ENCODE measurements around the gene TBX21.
A peak's percentile ranks its signal among the peaks of the same experiment; 100 is the strongest.

TBX21 gene

DNA sequence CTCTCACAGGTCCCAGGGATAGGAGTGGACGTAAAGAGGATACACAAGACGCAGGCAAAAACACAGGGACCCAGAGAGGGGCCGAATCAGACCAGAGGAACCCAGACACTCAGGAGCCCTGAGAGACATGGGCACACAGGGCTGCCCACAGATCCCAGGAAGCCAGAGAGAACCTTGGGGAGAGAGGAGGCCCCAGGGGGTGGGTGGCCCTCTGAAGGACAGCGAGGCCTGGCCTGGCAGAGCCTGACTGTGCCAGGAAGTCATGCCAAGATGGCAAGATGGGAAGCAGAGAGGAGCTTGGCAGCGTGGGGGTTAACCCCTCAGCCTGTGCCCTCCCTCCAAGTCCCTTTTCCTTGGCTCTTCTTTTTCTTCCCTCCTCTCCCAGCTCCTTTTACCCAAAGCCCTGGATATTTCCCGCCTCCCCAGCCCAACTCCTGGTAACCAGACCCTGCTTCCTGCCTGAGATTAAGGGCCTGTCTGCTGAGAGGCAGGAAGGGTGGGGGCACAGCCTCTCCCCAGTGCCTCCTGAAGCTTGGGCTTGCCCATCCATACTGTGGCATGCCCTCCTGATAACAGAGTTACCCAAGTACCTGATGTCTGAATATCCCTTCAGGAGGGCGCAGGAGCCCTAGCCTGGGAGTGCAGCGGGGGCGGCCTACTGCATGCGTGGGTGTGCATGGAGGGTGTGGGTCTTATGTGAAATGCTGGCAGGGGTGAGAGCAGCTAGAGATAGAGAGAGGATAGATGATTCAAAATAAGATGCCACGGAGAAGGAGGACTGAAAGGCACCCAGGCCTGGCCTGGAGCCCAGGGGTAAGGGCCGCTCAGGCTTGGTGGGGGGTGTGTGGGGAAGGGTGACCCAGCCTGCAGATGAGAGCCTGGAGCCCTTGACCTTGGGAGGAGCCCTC is 6.0 kb upstream of the TBX21 start:
- no peak for TF ChIP-seq ZFP3 (CRISPR knock-in tag; IDR thresholded peaks at IDR 0.05)
- no peak for TF ChIP-seq ISL1 (CRISPR knock-in tag; IDR thresholded peaks at IDR 0.05)
- TF ChIP-seq ZNF70 (CRISPR knock-in tag; IDR thresholded peaks at IDR 0.05) = peak; percentile 88
- no peak for TF ChIP-seq GLIS3 (CRISPR knock-in tag; IDR thresholded peaks at IDR 0.05)
- ATAC-seq = peak; percentile 25

DNA sequence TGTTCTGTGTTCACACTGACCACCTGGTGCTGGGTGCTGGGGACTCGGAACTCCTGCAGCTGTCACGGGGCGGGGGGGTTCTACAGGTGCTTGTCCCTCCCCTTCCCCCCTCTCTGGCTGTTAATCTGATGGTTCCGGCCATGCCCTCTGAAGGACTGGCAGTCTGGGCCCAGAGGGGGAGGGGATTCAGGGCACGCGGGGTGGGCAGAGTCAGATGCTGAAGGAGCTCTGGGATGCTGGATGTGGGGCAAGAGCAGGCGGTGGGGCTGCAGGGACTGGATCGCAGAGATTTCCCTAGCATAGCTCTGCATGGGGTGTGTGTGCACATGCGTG is 5.4 kb upstream of the TBX21 start:
- no peak for ATAC-seq
- no peak for TF ChIP-seq CSRNP3 (CRISPR knock-in tag; IDR thresholded peaks at IDR 0.05)
- no peak for TF ChIP-seq ARNTL (CRISPR knock-in tag; IDR thresholded peaks at IDR 0.05; ENCODE audit: borderline replicate concordance, low read depth)
- TF ChIP-seq ZNF70 (CRISPR knock-in tag; IDR thresholded peaks at IDR 0.05) = no peak
- TF ChIP-seq SNAI2 (CRISPR knock-in tag; IDR thresholded peaks at IDR 0.05) = no peak
- no peak for TF ChIP-seq BACH2 (CRISPR knock-in tag; IDR thresholded peaks at IDR 0.05; ENCODE audit: borderline replicate concordance)
- no peak for TF ChIP-seq CREB5 (CRISPR knock-in tag; IDR thresholded peaks at IDR 0.05; ENCODE audit: low read depth)
- TF ChIP-seq CSDC2 (CRISPR knock-in tag; IDR thresholded peaks at IDR 0.05) = no peak
- no peak for TF ChIP-seq ZNF565 (CRISPR knock-in tag; conservative IDR thresholded peaks at IDR 0.05; ENCODE audit: low read depth)
- TF ChIP-seq OSR1 (CRISPR knock-in tag; IDR thresholded peaks at IDR 0.05) = no peak
- TF ChIP-seq ZNF8 (CRISPR knock-in tag; IDR thresholded peaks at IDR 0.05) = no peak
- no peak for TF ChIP-seq TOX (CRISPR knock-in tag; IDR thresholded peaks at IDR 0.05; ENCODE audit: borderline replicate concordance)
- TF ChIP-seq TCF4 (CRISPR knock-in tag; IDR thresholded peaks at IDR 0.05; ENCODE audit: borderline replicate concordance) = no peak
- TF ChIP-seq RARB (CRISPR knock-in tag; IDR thresholded peaks at IDR 0.05) = no peak
- no peak for TF ChIP-seq ESRRG (CRISPR knock-in tag; IDR thresholded peaks at IDR 0.05)

DNA sequence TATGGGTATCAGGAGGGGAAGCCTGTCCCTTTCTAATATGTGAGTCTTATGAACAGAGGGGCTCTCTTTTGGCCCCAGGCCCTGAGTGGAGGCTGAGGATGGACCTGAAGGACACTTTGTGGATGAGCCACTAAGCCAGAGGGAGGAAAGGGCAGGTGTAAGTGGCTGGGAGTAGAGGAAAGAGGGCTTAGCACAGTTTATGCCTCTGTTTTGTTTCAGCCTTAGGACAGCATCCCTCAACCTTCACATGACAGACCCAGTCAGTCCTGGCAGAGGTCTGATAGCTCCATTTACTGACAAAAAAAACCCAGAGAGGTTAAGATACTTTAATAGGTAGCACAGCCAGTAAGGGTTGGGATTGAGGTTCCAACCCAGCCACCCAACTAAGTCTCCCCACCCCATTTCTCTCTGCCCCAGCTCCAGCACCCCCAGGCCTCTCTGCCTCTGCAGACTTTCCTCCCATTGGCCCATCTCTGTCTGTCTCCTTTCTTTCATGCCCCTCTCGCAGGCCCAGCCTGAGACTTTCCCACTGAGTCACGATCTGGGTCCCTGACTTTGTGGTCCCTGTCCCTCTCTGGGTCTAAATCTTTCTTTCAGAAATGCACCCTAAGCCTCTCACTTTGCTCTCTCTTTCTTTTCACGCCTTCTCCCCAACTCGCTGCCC is 4.7 kb upstream of the TBX21 start:
- ATAC-seq = no peak
- no peak for TF ChIP-seq CSDC2 (CRISPR knock-in tag; IDR thresholded peaks at IDR 0.05)

- ATAC-seq = no peak
- TF ChIP-seq ZC3H10 (CRISPR knock-in tag; IDR thresholded peaks at IDR 0.05) (no peak), TOX (CRISPR knock-in tag; IDR thresholded peaks at IDR 0.05; ENCODE audit: borderline replicate concordance) (no peak), TSHZ2 (CRISPR knock-in tag; IDR thresholded peaks at IDR 0.05) (no peak)
- TF ChIP-seq, protein P1, sequence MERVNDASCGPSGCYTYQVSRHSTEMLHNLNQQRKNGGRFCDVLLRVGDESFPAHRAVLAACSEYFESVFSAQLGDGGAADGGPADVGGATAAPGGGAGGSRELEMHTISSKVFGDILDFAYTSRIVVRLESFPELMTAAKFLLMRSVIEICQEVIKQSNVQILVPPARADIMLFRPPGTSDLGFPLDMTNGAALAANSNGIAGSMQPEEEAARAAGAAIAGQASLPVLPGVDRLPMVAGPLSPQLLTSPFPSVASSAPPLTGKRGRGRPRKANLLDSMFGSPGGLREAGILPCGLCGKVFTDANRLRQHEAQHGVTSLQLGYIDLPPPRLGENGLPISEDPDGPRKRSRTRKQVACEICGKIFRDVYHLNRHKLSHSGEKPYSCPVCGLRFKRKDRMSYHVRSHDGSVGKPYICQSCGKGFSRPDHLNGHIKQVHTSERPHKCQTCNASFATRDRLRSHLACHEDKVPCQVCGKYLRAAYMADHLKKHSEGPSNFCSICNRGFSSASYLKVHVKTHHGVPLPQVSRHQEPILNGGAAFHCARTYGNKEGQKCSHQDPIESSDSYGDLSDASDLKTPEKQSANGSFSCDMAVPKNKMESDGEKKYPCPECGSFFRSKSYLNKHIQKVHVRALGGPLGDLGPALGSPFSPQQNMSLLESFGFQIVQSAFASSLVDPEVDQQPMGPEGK (CRISPR knock-in tag; IDR thresholded peaks at IDR 0.05; ENCODE audit: borderline replicate concordance) = no peak
Observed at GRCh38 chr17:47729476-47729875, 3.6 kb upstream of the TBX21 start.

Measured in SK-N-SH treated with all-trans-retinoic acid at 6 μM for 48 hours (cell line).